Measurements from ENCODE around the gene MARCHF3.
"Not testable (repeated sequence)": the region's sequence is repeated elsewhere in the genome, so short reads cannot be mapped to it uniquely, and the experiment has no call there.

MARCHF3 gene

GRCh38 chr5:127064253-127064840 lies 34.0 kb upstream of the MARCHF3 start:
- no peak overlapping the region for H3K4me3 ChIP-seq (ENCODE audit: low read length)
- 91% methylated on average over 4 of the region's 4 CpGs for WGBS
- H3K9me3 ChIP-seq (ENCODE audit: insufficient read depth, low read depth, low read length), result no peaks in the 10 kb centered on the region
- no peaks in the 10 kb centered on the region for H3K36me3 ChIP-seq (ENCODE audit: insufficient read depth, low read length)
- H3K27me3 ChIP-seq (ENCODE audit: insufficient read depth, low read length), result no peaks in the 10 kb centered on the region
- H3K9ac ChIP-seq (ENCODE audit: low read depth, low read length), result no peak overlapping the region
- H3K27ac ChIP-seq (ENCODE audit: low read depth, low read length), result no peak overlapping the region
- H3K4me1 ChIP-seq (ENCODE audit: insufficient read depth, low read length), result peaks cover 8% of the 10 kb centered on the region

- H3K9me3 ChIP-seq (ENCODE audit: insufficient read depth, low read depth, low read length), result no peaks in the 10 kb centered on the region
- H3K36me3 ChIP-seq (ENCODE audit: insufficient read depth, low read length), result no peaks in the 10 kb centered on the region
- 88% methylated on average over 2 of the region's 2 CpGs for WGBS
Measured at GRCh38 chr5:127063257-127063913, 33.0 kb upstream of the MARCHF3 start.

GRCh38 chr5:127061956-127062355 lies 31.6 kb upstream of the MARCHF3 start:
- H3K27me3 ChIP-seq (ENCODE audit: insufficient read depth, low read length), result no peaks in the 10 kb centered on the region
- H3K36me3 ChIP-seq (ENCODE audit: insufficient read depth, low read length), result no peaks in the 10 kb centered on the region
- 78% methylated on average over 1 of the region's 1 CpG for WGBS
- H3K9ac ChIP-seq (ENCODE audit: low read depth, low read length), result no peak overlapping the region
- peaks cover 5% of the 10 kb centered on the region; the same call in 1 of the 2 replicates for H3K4me1 ChIP-seq (ENCODE audit: insufficient read depth, low read length)
- no peak overlapping the region for H3K27ac ChIP-seq (ENCODE audit: low read depth, low read length)
- no peaks in the 10 kb centered on the region for H3K9me3 ChIP-seq (ENCODE audit: insufficient read depth, low read depth, low read length)
- no peak overlapping the region for H3K4me3 ChIP-seq (ENCODE audit: low read length)

More at GRCh38 chr5:127063257-127063913, 33.0 kb upstream of the MARCHF3 start:
- no peak overlapping the region for H3K9ac ChIP-seq (ENCODE audit: low read depth, low read length)
- H3K27me3 ChIP-seq (ENCODE audit: insufficient read depth, low read length), result no peaks in the 10 kb centered on the region
- no peak overlapping the region for H3K4me3 ChIP-seq (ENCODE audit: low read length)
- H3K4me1 ChIP-seq (ENCODE audit: insufficient read depth, low read length), result peaks cover 5% of the 10 kb centered on the region
- no peak overlapping the region for H3K27ac ChIP-seq (ENCODE audit: low read depth, low read length)

- no peaks in the 10 kb centered on the region for H3K9me3 ChIP-seq (ENCODE audit: insufficient read depth, low read depth, low read length)
- no peak overlapping the region for H3K9ac ChIP-seq (ENCODE audit: low read depth, low read length)
- H3K4me3 ChIP-seq (ENCODE audit: low read length), result no peak overlapping the region
- H3K27me3 ChIP-seq (ENCODE audit: insufficient read depth, low read length), result no peaks in the 10 kb centered on the region
- no CpG with 5 or more reads among the region's 1 CpG for WGBS
- H3K27ac ChIP-seq (ENCODE audit: low read depth, low read length), result no peak overlapping the region
- peaks cover 5% of the 10 kb centered on the region; the same call in 1 of the 2 replicates for H3K4me1 ChIP-seq (ENCODE audit: insufficient read depth, low read length)
- H3K36me3 ChIP-seq (ENCODE audit: insufficient read depth, low read length), result no peaks in the 10 kb centered on the region
Measured at GRCh38 chr5:127061537-127061936, 31.2 kb upstream of the MARCHF3 start.

- WGBS, result 76% methylated on average over 1 of the region's 1 CpG
- Histone ChIP-seq H3K27me3 (ENCODE audit: insufficient read depth, low read length) (no peaks in the 10 kb centered on the region), H3K36me3 (ENCODE audit: insufficient read depth, low read length) (no peaks in the 10 kb centered on the region), H3K9ac (ENCODE audit: low read depth, low read length) (no peak overlapping the region), H3K4me1 (ENCODE audit: insufficient read depth, low read length) (peaks cover 5% of the 10 kb centered on the region; the same call in 1 of the 2 replicates), H3K4me3 (ENCODE audit: low read length) (no peak overlapping the region), H3K9me3 (ENCODE audit: insufficient read depth, low read depth, low read length) (no peaks in the 10 kb centered on the region), H3K27ac (ENCODE audit: low read depth, low read length) (no peak overlapping the region)
Measured at GRCh38 chr5:127060470-127060985, 30.2 kb upstream of the MARCHF3 start.

GRCh38 chr5:127056896-127057295 lies 26.5 kb upstream of the MARCHF3 start:
- Histone ChIP-seq H3K9me3 (ENCODE audit: insufficient read depth, low read depth, low read length) (no peaks in the 10 kb centered on the region), H3K9ac (ENCODE audit: low read depth, low read length) (no peak overlapping the region), H3K27me3 (ENCODE audit: insufficient read depth, low read length) (no peaks in the 10 kb centered on the region), H3K27ac (ENCODE audit: low read depth, low read length) (no peak overlapping the region), H3K4me1 (ENCODE audit: insufficient read depth, low read length) (peaks cover 2% of the 10 kb centered on the region; the same call in 1 of the 2 replicates), H3K4me3 (ENCODE audit: low read length) (no peak overlapping the region), H3K36me3 (ENCODE audit: insufficient read depth, low read length) (no peaks in the 10 kb centered on the region)
- WGBS, result 94% methylated on average over 2 of the region's 2 CpGs

GRCh38 chr5:127055880-127056653 lies 25.7 kb upstream of the MARCHF3 start:
- H3K27ac ChIP-seq (ENCODE audit: low read depth, low read length), result no peak overlapping the region
- H3K9ac ChIP-seq (ENCODE audit: low read depth, low read length), result no peak overlapping the region
- WGBS, result 95% methylated on average over 3 of the region's 3 CpGs
- H3K27me3 ChIP-seq (ENCODE audit: insufficient read depth, low read length), result no peaks in the 10 kb centered on the region
- no peak overlapping the region for H3K4me3 ChIP-seq (ENCODE audit: low read length)
- H3K36me3 ChIP-seq (ENCODE audit: insufficient read depth, low read length), result no peaks in the 10 kb centered on the region
- no peaks in the 10 kb centered on the region for H3K4me1 ChIP-seq (ENCODE audit: insufficient read depth, low read length)
- no peaks in the 10 kb centered on the region for H3K9me3 ChIP-seq (ENCODE audit: insufficient read depth, low read depth, low read length)

- H3K27ac ChIP-seq (ENCODE audit: low read depth, low read length); H3K4me1 ChIP-seq (ENCODE audit: insufficient read depth, low read length); H3K4me3 ChIP-seq (ENCODE audit: low read length); H3K9me3 ChIP-seq (ENCODE audit: insufficient read depth, low read depth, low read length); H3K27me3 ChIP-seq (ENCODE audit: insufficient read depth, low read length); H3K9ac ChIP-seq (ENCODE audit: low read depth, low read length); H3K36me3 ChIP-seq (ENCODE audit: insufficient read depth, low read length): not testable (repeated sequence)
- 98% methylated on average over 6 of the region's 6 CpGs for WGBS
Measured at GRCh38 chr5:127053551-127053950, 23.2 kb upstream of the MARCHF3 start.

GRCh38 chr5:127053049-127053448 lies 22.7 kb upstream of the MARCHF3 start:
- no peak overlapping the region for H3K27ac ChIP-seq (ENCODE audit: low read depth, low read length)
- no peaks in the 10 kb centered on the region for H3K4me1 ChIP-seq (ENCODE audit: insufficient read depth, low read length)
- no peak overlapping the region for H3K9ac ChIP-seq (ENCODE audit: low read depth, low read length)
- H3K27me3 ChIP-seq (ENCODE audit: insufficient read depth, low read length), result no peaks in the 10 kb centered on the region
- no peaks in the 10 kb centered on the region for H3K36me3 ChIP-seq (ENCODE audit: insufficient read depth, low read length)
- no peaks in the 10 kb centered on the region for H3K9me3 ChIP-seq (ENCODE audit: insufficient read depth, low read depth, low read length)
- no peak overlapping the region for H3K4me3 ChIP-seq (ENCODE audit: low read length)
- 89% methylated on average over 1 of the region's 3 CpGs for WGBS

GRCh38 chr5:127051591-127051990 lies 21.2 kb upstream of the MARCHF3 start:
- Histone ChIP-seq H3K4me3 (ENCODE audit: low read length) (no peak overlapping the region), H3K9ac (ENCODE audit: low read depth, low read length) (no peak overlapping the region), H3K27ac (ENCODE audit: low read depth, low read length) (no peak overlapping the region), H3K4me1 (ENCODE audit: insufficient read depth, low read length) (no peaks in the 10 kb centered on the region), H3K9me3 (ENCODE audit: insufficient read depth, low read depth, low read length) (no peaks in the 10 kb centered on the region), H3K36me3 (ENCODE audit: insufficient read depth, low read length) (no peaks in the 10 kb centered on the region), H3K27me3 (ENCODE audit: insufficient read depth, low read length) (no peaks in the 10 kb centered on the region; the same call in 1 of the 2 replicates)
- 91% methylated on average over 1 of the region's 1 CpG for WGBS

Data from HUES64 (cell line).